CD8-positive, alpha-beta memory T cell (primary cell): Measurements from ENCODE around the gene ACSF2. TPM values are rescaled to one million over a fixed set of nuclear protein-coding genes. Genes with fewer than 3 reads are reported as not detected.

ENCODE experiments used
- CTCF ChIA-PET: fragments of 350-600 bp; sonication (Branson Sonifier 250); formaldehyde crosslinking; loops from one replicate; lab custom pipeline; 2021; ENCODE audit warnings: antibody characterized with exemption; lab: Charles Lee
- POLR2A ChIA-PET: fragments of 350-600 bp; sonication (Branson Sonifier 250); formaldehyde crosslinking; loops from one replicate; lab custom pipeline; 2021; ENCODE audit warnings: antibody characterized with exemption; lab: Charles Lee
- DNase-seq, 5 donors: peaks; one replicate each; pipeline versions ENCODE4 v3.0.0 to v3.0.0-alpha.2; 2020 to 2022; ENCODE audit warnings: mixed read lengths in 1 of 5
- H3K27ac ChIP-seq: one replicate; pipeline ENCODE4 v1.7.0; 2013; ENCODE audit warnings: low read depth, mild to moderate bottlenecking, low read length, moderate library complexity
- H3K27me3 ChIP-seq: 2 replicates; pipeline ENCODE4 v1.7.0; 2013; ENCODE audit warnings: low read length, mild to moderate bottlenecking; ENCODE audit not compliant: insufficient read depth, poor library complexity, severe bottlenecking
- H3K36me3 ChIP-seq: 2 replicates; pipeline ENCODE4 v1.7.0; 2013; ENCODE audit warnings: mild to moderate bottlenecking, low read length, moderate library complexity; ENCODE audit not compliant: insufficient read depth
- H3K4me1 ChIP-seq: 2 replicates; pipeline ENCODE4 v1.7.0; 2013; ENCODE audit warnings: mild to moderate bottlenecking, low read length, moderate library complexity; ENCODE audit not compliant: insufficient read depth
- H3K4me3 ChIP-seq: 2 replicates; pipeline ENCODE4 v1.7.0; 2013; ENCODE audit warnings: mild to moderate bottlenecking, low read length
- H3K9me3 ChIP-seq: 2 replicates; pipeline ENCODE4 v1.7.0; 2013; ENCODE audit warnings: mild to moderate bottlenecking, low read length
- H3K27ac Mint-ChIP-seq, 8 donors: one replicate each; pipeline ENCODE4 v1.8.0; 2020 to 2021; ENCODE audit warnings: mixed read lengths in 8 of 8, mild to moderate bottlenecking in 6 of 8, inconsistent platforms in 3 of 8, moderate library complexity in 3 of 8
- H3K27me3 Mint-ChIP-seq, 2 donors: one replicate each; pipeline ENCODE4 v1.8.0; 2020 to 2021; ENCODE audit warnings: mixed read lengths in 2 of 2, mild to moderate bottlenecking in 1 of 2, moderate library complexity in 1 of 2
- H3K36me3 Mint-ChIP-seq, 3 donors: one replicate each; pipeline ENCODE4 v1.8.0; 2020 to 2021; ENCODE audit warnings: mixed read lengths in 3 of 3, inconsistent platforms in 1 of 3, mild to moderate bottlenecking in 1 of 3
- H3K4me1 Mint-ChIP-seq, 3 donors: one replicate each; pipeline ENCODE4 v1.8.0; 2020 to 2021; ENCODE audit warnings: mixed read lengths in 3 of 3, inconsistent platforms in 1 of 3, mild to moderate bottlenecking in 1 of 3
- H3K4me3 Mint-ChIP-seq, 7 donors: one replicate each; pipeline ENCODE4 v1.8.0; 2020 to 2021; ENCODE audit warnings: mixed read lengths in 7 of 7, mild to moderate bottlenecking in 6 of 7, moderate library complexity in 4 of 7, inconsistent platforms in 2 of 7
- H3K9me3 Mint-ChIP-seq, 5 donors: one replicate each; pipeline ENCODE4 v1.8.0; 2020 to 2022; ENCODE audit warnings: mixed read lengths in 5 of 5, mild to moderate bottlenecking in 3 of 5, moderate library complexity in 2 of 5, inconsistent platforms in 1 of 5
- polyA plus RNA-seq: library from polyadenylated mRNA; unstranded; fragments of 300-500 nt; fragmentation: Illumina TruSeq; gene quantifications from one replicate; pipeline ENCODE4 v1.2.3, GENCODE V29; 2021
- total RNA-seq, 2 experiments: library from RNA; stranded (reverse); gene quantifications; one replicate each; pipeline ENCODE4 v1.2.3, GENCODE V29; 2021

The ACSF2 gene
- total and polyA plus RNA-seq, 3 experiments from 2014 or later: 3.1 to 14.8 (median 12.4) TPM

- peaks cover 0 to 3% (median 2%) of the 10 kb centered on the region in 3 donors for H3K36me3 Mint-ChIP-seq
- ChIA-PET POLR2A (interaction anchor here (1.6 kb wide), 1 partner anchor 9 kb away, joined by 4 read pairs; no protein-coding TSS in a partner anchor), CTCF (interaction anchor here (2.7 kb wide), 1 partner anchor 33 kb away, joined by 10 read pairs; the partner anchor contains the start of gene LRRC59)
- Histone ChIP-seq H3K27me3 (no peaks in the 10 kb centered on the region), H3K9me3 (no peaks in the 10 kb centered on the region), H3K4me3 (no peak overlapping the region), H3K36me3 (no peaks in the 10 kb centered on the region), H3K27ac (no peak overlapping the region), H3K4me1 (peaks cover 14% of the 10 kb centered on the region)
- H3K9me3 Mint-ChIP-seq: no peaks in the 10 kb centered on the region
- no peak overlapping the region for H3K27ac Mint-ChIP-seq
- H3K4me1 Mint-ChIP-seq: peaks cover 16 to 27% (median 16%) of the 10 kb centered on the region in 3 donors
- DNase-seq: no peak
- H3K4me3 Mint-ChIP-seq: no peak overlapping the region
- no peaks in the 10 kb centered on the region for H3K27me3 Mint-ChIP-seq
Observed at GRCh38 chr17:50430821-50431618, 5.0 kb downstream of the ACSF2 start.

DNA sequence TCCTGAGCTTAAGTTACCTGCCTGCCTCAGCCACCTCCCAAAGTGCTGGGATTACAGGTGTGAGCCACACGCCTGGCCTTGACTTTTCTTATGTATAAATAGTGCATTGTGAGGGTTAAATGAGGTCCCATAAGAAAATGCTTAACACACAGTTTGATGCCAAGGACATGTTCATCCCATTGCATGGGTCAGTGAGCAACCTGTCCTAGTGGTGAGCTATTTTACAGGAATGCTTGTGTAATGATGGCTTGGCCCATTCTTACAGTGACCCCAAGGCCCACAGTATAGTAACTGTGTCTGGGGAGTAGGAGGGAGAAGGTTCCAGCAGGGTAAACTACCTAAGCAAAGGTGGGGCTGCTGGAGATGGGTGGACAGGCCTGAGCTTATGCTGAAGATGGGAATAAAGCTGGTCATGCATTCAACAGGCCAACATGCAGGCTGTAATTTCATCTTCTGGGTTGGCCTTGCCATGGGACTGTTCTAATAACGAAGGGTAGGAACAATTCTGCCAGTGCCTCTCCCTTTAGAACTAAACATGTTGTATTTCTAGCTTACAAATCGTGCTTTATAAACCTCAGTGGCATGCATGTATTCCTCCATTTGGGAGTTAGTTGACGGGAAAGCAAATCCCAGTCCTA is 6.2 kb downstream of the ACSF2 start:
- DNase-seq: no peak
- Histone ChIP-seq H3K4me1 (peaks cover 5% of the 10 kb centered on the region), H3K27me3 (no peaks in the 10 kb centered on the region), H3K36me3 (no peaks in the 10 kb centered on the region), H3K4me3 (no peak overlapping the region), H3K9me3 (no peaks in the 10 kb centered on the region), H3K27ac (no peak overlapping the region)
- POLR2A ChIA-PET: interaction anchor here (0.6 to 1.6 kb wide), 2 partner anchors 10 kb away, joined by 4 to 5 read pairs; no protein-coding TSS in a partner anchor
- Mint-ChIP-seq H3K27me3 (no peaks in the 10 kb centered on the region), H3K27ac (no peak overlapping the region), H3K4me3 (no peak overlapping the region), H3K4me1 (peaks cover 8 to 19% (median 9%) of the 10 kb centered on the region in 3 donors), H3K9me3 (no peaks in the 10 kb centered on the region), H3K36me3 (peaks cover 0 to 3% (median 2%) of the 10 kb centered on the region in 3 donors)
- CTCF ChIA-PET: interaction anchor here (0.9 to 2.7 kb wide), 2 partner anchors 35 to 47 kb away, joined by 3 to 10 read pairs; partner anchors contain the start of gene LRRC59

GRCh38 chr17:50437409-50437808 is 11.4 kb downstream of the ACSF2 start:
- no peaks in the 10 kb centered on the region for H3K36me3 ChIP-seq
- H3K4me3 Mint-ChIP-seq: no peak overlapping the region
- H3K27me3 Mint-ChIP-seq: no peaks in the 10 kb centered on the region
- H3K4me1 Mint-ChIP-seq: peaks cover 0 to 8% (median 0%) of the 10 kb centered on the region in 3 donors
- H3K4me1 ChIP-seq: no peaks in the 10 kb centered on the region
- DNase-seq: no peak
- H3K27me3 ChIP-seq: no peaks in the 10 kb centered on the region
- H3K4me3 ChIP-seq: no peak overlapping the region
- no peaks in the 10 kb centered on the region for H3K9me3 ChIP-seq
- H3K27ac ChIP-seq: no peak overlapping the region
- no peaks in the 10 kb centered on the region for H3K9me3 Mint-ChIP-seq
- H3K27ac Mint-ChIP-seq: no peak overlapping the region
- H3K36me3 Mint-ChIP-seq: peaks cover 0 to 10% (median 2%) of the 10 kb centered on the region in 3 donors
- ChIA-PET POLR2A (no interaction called here), CTCF (interaction anchor here (0.9 to 1.3 kb wide), 3 partner anchors 11 to 40 kb away, joined by 3 read pairs; no protein-coding TSS in a partner anchor)

DNA sequence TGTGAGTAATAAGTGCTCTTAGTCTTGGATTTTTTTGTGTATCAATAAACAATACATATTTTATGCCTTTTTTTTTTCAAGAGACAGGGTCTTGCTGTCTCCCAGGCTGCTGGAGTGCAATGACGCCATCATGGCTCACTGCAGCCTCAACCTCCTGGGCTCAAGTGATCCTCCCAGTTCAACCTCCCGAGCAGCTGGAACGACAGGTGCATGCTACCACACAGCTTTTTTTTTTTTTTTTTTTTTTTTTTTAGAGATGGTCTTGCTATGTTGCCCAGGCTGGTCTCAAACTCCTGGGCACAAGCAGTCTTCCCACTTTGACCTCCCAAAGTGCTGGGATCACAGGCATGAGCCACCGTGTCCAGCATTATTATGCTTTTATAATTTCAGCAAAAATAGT is 13.0 kb downstream of the ACSF2 start:
- Histone ChIP-seq H3K27me3 (no peaks in the 10 kb centered on the region), H3K4me3 (no peak overlapping the region), H3K36me3 (no peaks in the 10 kb centered on the region), H3K27ac (no peak overlapping the region), H3K9me3 (no peaks in the 10 kb centered on the region), H3K4me1 (no peaks in the 10 kb centered on the region)
- Mint-ChIP-seq H3K9me3 (no peaks in the 10 kb centered on the region), H3K27ac (no peak overlapping the region), H3K27me3 (no peaks in the 10 kb centered on the region), H3K4me3 (no peak overlapping the region), H3K36me3 (peaks cover 0 to 10% (median 2%) of the 10 kb centered on the region in 3 donors), H3K4me1 (peaks cover 0 to 1% (median 0%) of the 10 kb centered on the region in 3 donors)
- POLR2A ChIA-PET: no interaction called here
- CTCF ChIA-PET: interaction anchor here (0.6 to 0.9 kb wide), 2 partner anchors 27 to 39 kb away, joined by 3 read pairs; no protein-coding TSS in a partner anchor
- no peak for DNase-seq

DNA sequence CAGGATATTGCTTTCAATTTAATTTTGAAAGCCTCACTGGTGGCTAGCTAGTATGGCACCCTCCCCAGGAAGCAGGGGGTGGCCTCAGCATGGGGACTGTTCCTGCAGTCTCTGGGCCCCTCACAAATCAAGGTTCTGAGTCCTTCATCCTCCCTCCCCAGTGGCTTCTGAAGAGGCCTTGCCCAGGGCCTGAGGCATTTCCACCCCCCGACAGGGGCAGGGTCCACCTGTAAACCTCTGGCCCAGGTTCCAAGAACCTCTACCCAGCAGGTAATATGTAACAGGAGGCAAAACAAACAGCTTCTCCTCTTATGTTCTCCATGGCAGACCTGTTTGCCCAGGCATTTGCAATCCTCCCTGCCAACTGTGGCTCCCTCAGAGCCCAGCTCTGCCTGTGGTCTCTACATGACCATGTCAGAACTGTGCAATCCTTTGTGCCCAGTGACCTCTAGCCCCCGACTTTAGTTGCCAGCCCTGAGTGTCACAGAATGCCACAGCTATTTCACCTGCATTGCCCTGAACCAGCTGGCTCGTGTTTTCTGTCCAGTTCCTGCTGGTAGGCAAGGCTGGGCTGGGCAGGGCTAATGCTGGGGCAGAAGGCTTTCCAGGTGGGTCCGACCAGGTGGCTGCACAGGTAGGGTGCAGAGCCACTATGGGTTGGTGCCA is 14.3 kb downstream of the ACSF2 start:
- no peak for DNase-seq
- Histone ChIP-seq H3K9me3 (no peaks in the 10 kb centered on the region), H3K27me3 (no peaks in the 10 kb centered on the region), H3K27ac (no peak overlapping the region), H3K4me3 (no peak overlapping the region), H3K4me1 (no peaks in the 10 kb centered on the region), H3K36me3 (no peaks in the 10 kb centered on the region)
- Mint-ChIP-seq H3K4me3 (no peak overlapping the region), H3K27ac (peak overlapping the region in 1 of 8 donors; percentile 64), H3K27me3 (no peaks in the 10 kb centered on the region), H3K4me1 (no peaks in the 10 kb centered on the region), H3K36me3 (peaks cover 0 to 9% (median 2%) of the 10 kb centered on the region in 3 donors), H3K9me3 (no peaks in the 10 kb centered on the region)
- ChIA-PET POLR2A (no interaction called here), CTCF (interaction anchor here (0.6 kb wide), 1 partner anchor 10 kb away, joined by 3 read pairs; no protein-coding TSS in a partner anchor)

- Mint-ChIP-seq H3K27me3 (no peaks in the 10 kb centered on the region), H3K27ac (peak overlapping the region in 2 of 8 donors; percentile 64 to 77), H3K9me3 (no peaks in the 10 kb centered on the region), H3K4me3 (no peak overlapping the region), H3K36me3 (peaks cover 0 to 9% (median 2%) of the 10 kb centered on the region in 3 donors), H3K4me1 (no peaks in the 10 kb centered on the region)
- Histone ChIP-seq H3K4me1 (no peaks in the 10 kb centered on the region), H3K27ac (no peak overlapping the region), H3K36me3 (no peaks in the 10 kb centered on the region), H3K4me3 (no peak overlapping the region), H3K27me3 (no peaks in the 10 kb centered on the region), H3K9me3 (no peaks in the 10 kb centered on the region)
- POLR2A ChIA-PET: no interaction called here
- no peak for DNase-seq
- CTCF ChIA-PET: no interaction called here
Observed at GRCh38 chr17:50440838-50441829, 15.1 kb downstream of the ACSF2 start.

DNA sequence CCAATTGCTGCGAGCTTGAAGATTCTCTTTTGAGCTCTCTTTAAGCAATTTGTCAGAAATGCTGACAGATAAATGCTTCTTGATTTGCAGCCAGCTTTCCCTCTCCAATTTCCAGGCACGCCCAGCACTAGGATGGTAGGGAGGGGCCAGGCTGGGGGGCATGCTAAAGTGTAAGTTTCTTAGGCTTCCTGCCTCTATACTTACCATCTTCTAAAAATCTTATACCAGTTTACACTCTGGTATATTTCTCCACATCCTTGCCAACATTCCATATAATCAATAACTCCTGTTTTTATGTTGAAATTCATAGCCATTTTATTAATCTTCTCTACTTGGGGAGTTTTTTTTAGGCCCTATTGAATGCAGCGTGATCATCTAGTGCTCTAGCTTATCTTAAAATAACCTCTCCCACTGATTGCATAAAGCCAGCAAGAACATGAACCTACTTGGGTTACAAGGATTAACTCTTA is 17.5 kb downstream of the ACSF2 start:
- H3K36me3 Mint-ChIP-seq: peaks cover 0 to 7% (median 7%) of the 10 kb centered on the region in 3 donors
- ChIA-PET CTCF (interaction anchor here (1.1 to 1.4 kb wide), 2 partner anchors 23 to 182 kb away, joined by 3 read pairs; no protein-coding TSS in a partner anchor), POLR2A (interaction anchor here (0.7 kb wide), 1 partner anchor 73 kb away, joined by 5 read pairs; no protein-coding TSS in a partner anchor)

More for the DNA sequence above, 17.5 kb downstream of the ACSF2 start:
- Histone ChIP-seq H3K4me3 (no peak overlapping the region), H3K9me3 (no peaks in the 10 kb centered on the region), H3K4me1 (no peaks in the 10 kb centered on the region), H3K36me3 (no peaks in the 10 kb centered on the region), H3K27ac (no peak overlapping the region), H3K27me3 (no peaks in the 10 kb centered on the region)
- Mint-ChIP-seq H3K4me1 (peaks cover 0 to 2% (median 0%) of the 10 kb centered on the region in 3 donors), H3K27me3 (no peaks in the 10 kb centered on the region), H3K27ac (no peak overlapping the region), H3K9me3 (no peaks in the 10 kb centered on the region), H3K4me3 (no peak overlapping the region)
- DNase-seq: no peak
